Naive thymus-derived CD8-positive, alpha-beta T cell (primary cell): Measurements from ENCODE around the gene STOML1. TPM values are rescaled to one million over a fixed set of nuclear protein-coding genes. Genes with fewer than 3 reads are reported as not detected.
"Not testable (repeated sequence)": the region's sequence is repeated elsewhere in the genome, so short reads cannot be mapped to it uniquely, and the experiment has no call there.

ENCODE experiments used
- ATAC-seq, 2 donors: fragments of 150-1000 bp; cut with Tn5 transposase in 1 of 2; sonication (Bioruptor Pico), chemical (Tn5 transposase) in 1 of 2; 1 replicate in 1 of 2; 2 replicates in 1 of 2; pipeline ENCODE4 v1.10.0; 2021; ENCODE audit warnings: mild to moderate bottlenecking in 2 of 2, moderate library complexity in 2 of 2
- POLR2A ChIA-PET: fragments of 350-600 bp; sonication (Branson Sonifier 250); formaldehyde crosslinking; loops from one replicate; lab custom pipeline; 2021; ENCODE audit warnings: antibody characterized with exemption; lab: Charles Lee
- DNase-seq, 10 donors: peaks; one replicate each; pipeline versions ENCODE4 v3.0.0 to v3.0.0-alpha.2; 2020 to 2022
- H3K27ac Mint-ChIP-seq, 10 donors: one replicate each; pipeline ENCODE4 v1.8.0; 2020 to 2022; ENCODE audit warnings: mild to moderate bottlenecking in 10 of 10, mixed read lengths in 10 of 10, moderate library complexity in 4 of 10, inconsistent platforms in 1 of 10
- H3K27me3 Mint-ChIP-seq, 5 donors: one replicate each; pipeline ENCODE4 v1.8.0; 2021 to 2022; ENCODE audit warnings: mixed read lengths in 5 of 5
- H3K36me3 Mint-ChIP-seq, 3 donors: one replicate each; pipeline ENCODE4 v1.8.0; 2020 to 2022; ENCODE audit warnings: mixed read lengths in 3 of 3, mild to moderate bottlenecking in 2 of 3, inconsistent platforms in 1 of 3
- H3K4me1 Mint-ChIP-seq, 4 donors: one replicate each; pipeline ENCODE4 v1.8.0; 2021 to 2022; ENCODE audit warnings: mixed read lengths in 4 of 4
- H3K4me3 Mint-ChIP-seq, 10 donors: one replicate each; pipeline ENCODE4 v1.8.0; 2020 to 2022; ENCODE audit warnings: mild to moderate bottlenecking in 10 of 10, mixed read lengths in 10 of 10, moderate library complexity in 6 of 10, inconsistent platforms in 1 of 10
- H3K9me3 Mint-ChIP-seq, 9 donors: one replicate each; pipeline ENCODE4 v1.8.0; 2020 to 2022; ENCODE audit warnings: mixed read lengths in 9 of 9, mild to moderate bottlenecking in 3 of 9, inconsistent platforms in 1 of 9, moderate library complexity in 1 of 9
- polyA plus RNA-seq, 3 donors: library from polyadenylated mRNA; unstranded; fragments of 300-500 nt; fragmentation: Illumina TruSeq; gene quantifications; one replicate each; pipeline ENCODE4 v1.2.3, GENCODE V29; 2021
- total RNA-seq, 8 experiments: library from RNA in 2 of 8; stranded (reverse) in 2 of 8; gene quantifications; one replicate each; pipeline ENCODE4 v1.2.3 and lab custom pipeline; 2021 to 2026

STOML1 gene
- total and polyA plus RNA-seq, 5 experiments from 2014 or later, result 9.6 to 15.6 (median 10.8) TPM

DNA sequence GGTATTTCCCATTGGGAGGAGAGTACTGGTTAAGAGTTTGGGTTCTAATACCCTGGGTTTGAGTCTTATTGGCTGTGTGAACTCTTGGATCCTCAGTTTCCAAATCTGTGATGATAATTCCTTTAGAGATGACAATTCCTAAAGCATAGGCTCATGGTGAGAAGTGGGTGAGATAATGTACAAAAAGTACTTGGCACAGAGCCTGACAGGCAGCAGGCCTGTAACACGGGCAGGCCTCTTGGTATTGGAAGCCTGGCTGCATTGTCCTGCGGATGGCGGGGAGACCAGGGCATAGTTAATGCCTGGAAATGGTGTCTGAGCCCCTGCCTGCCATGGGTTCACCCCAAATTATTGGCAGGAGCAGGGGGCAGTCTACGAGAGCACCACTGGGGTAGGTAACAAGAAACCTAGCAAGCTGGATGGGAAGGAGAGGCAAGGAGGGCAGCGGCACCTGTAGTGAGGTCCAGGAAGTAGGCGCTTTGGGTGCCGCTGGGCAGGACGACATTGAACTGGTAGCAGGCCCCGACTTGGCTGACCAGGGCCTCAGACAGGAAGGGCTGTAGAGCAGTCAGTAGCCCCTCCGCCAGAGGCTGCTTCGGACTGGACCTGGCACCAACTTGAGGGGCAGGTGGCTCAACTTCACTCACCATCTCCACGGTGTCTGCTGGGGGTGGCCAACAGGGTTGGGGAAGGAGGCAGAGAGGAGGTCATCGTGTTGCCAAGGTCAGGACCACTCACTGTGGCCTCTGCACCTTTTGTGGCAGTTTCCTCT, 7.7 kb downstream of the STOML1 start:
- Mint-ChIP-seq H3K27ac (peak overlapping the region; percentile 24 to 93 (median 82)), H3K27me3 (no peaks in the 10 kb centered on the region), H3K4me1 (peaks cover 22 to 73% (median 40%) of the 10 kb centered on the region in 4 donors), H3K4me3 (peak overlapping the region in 8 of 10 donors; percentile 11 to 72 (median 42)), H3K36me3 (peaks cover 0 to 21% (median 6%) of the 10 kb centered on the region in 3 donors), H3K9me3 (no peaks in the 10 kb centered on the region)
- POLR2A ChIA-PET, result interaction anchor here (1.1 to 2.5 kb wide), 2 partner anchors 9 to 10 kb away, joined by 3 to 12 read pairs; partner anchors contain the start of gene PML
- ATAC-seq (no peak), DNase-seq (no peak)

DNA sequence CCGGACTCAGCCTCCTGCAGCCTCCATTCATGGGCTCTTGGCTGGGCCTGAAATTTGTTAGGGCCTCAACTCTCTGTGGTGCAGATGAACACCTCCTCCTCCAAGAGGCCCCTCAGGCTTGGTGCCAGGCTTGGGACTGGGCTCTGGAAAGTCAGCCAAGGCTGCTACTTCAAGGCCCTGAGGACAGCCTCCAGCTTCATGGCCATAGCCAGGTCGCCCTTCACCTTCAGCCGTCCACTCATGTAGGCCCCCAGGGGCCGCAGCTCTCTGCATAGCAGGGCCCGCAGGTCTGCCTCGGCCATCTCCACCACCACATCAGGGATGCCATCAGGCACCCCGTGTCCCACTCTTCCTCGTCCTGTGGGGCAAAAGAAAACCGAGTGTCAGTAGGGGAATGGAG, 8.3 kb downstream of the STOML1 start:
- H3K4me3 Mint-ChIP-seq, result peak overlapping the region in 3 of 10 donors; percentile 24 to 63 (median 51)
- peak overlapping the region in 6 of 10 donors; percentile 24 to 93 (median 86) for H3K27ac Mint-ChIP-seq
- H3K4me1 Mint-ChIP-seq, result peaks cover 21 to 77% (median 40%) of the 10 kb centered on the region in 4 donors
- no peaks in the 10 kb centered on the region for H3K27me3 Mint-ChIP-seq
- no peak for DNase-seq
- POLR2A ChIA-PET, result interaction anchor here (1.1 kb wide), 1 partner anchor 8 kb away, joined by 3 read pairs; no protein-coding TSS in a partner anchor
- peaks cover 0 to 19% (median 6%) of the 10 kb centered on the region in 3 donors for H3K36me3 Mint-ChIP-seq
- ATAC-seq, result no peak
- no peaks in the 10 kb centered on the region for H3K9me3 Mint-ChIP-seq

DNA sequence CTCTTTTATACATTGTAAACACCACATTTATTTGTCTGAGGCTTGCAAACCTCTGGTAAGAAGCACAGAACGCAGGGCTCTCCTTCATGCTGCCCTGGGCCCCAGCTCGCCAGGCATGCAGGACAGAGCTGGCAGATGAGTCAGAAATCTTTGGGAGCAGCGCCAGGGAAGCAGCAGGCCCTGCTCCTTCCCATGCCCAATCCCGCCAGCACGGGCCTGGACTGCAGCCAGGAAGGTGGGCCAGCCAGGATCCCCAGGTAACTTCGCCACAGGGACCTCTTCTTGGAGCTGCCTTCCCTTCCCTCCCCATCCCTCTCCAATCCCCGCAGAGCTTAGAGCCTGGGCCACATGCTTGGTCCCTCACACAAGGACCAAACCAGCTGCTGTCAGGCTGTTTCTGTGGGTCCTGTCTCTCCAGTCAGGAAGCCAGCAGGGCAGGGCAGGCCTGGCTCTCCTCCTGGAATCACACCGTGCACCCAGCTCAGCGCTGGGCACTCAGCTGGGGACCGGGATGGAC, 8.8 kb downstream of the STOML1 start:
- ATAC-seq (no peak), DNase-seq (no peak)
- Mint-ChIP-seq H3K4me3 (peak overlapping the region in 4 of 10 donors; percentile 36 to 66 (median 56)), H3K9me3 (no peaks in the 10 kb centered on the region), H3K36me3 (peaks cover 0 to 19% (median 6%) of the 10 kb centered on the region in 3 donors), H3K27ac (peak overlapping the region in 9 of 10 donors; percentile 25 to 93 (median 88)), H3K4me1 (peaks cover 21 to 79% (median 40%) of the 10 kb centered on the region in 4 donors), H3K27me3 (no peaks in the 10 kb centered on the region)
- POLR2A ChIA-PET, result interaction anchor here (1.3 to 3.0 kb wide), 2 partner anchors 9 to 24 kb away, joined by 4 to 13 read pairs; partner anchors contain the start of gene STOML1

DNA sequence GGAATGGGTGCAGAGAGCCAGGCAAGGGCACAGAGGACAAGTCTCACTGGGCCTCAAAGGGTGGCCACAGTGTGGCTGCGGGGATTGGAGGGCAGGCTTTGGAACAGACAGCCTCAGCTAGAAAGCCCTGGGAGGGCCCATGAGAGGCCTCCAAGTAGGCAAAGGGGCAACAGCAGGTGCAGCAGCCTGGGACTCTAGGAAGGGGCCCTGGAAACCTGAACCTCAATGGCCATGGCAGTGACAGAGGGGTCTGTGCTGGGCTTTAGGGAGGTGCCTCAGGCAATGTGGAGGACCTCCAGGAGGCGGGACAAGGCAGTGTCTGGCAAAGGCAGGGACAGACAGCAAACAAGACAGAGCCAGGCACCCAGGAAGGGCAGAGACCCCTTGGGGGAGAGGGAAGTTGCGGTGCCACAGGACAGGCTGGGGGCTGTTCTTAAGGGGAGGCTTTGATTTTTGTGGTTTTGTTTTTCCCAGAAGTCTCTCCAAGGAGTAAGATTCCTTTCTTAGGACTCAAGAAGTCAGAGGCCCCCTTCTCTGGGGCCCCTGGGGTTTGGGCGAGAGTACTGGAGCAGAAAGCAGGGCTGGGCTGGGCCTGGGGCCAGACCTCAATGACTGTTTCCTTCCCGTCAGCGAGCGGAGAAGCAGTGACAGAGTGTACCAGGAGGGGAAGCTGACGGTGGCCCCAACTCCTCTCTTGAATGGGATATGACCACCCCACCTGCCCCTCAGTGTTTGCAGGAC, 9.7 kb downstream of the STOML1 start:
- ATAC-seq, result peak; percentile 87 to 90

DNA sequence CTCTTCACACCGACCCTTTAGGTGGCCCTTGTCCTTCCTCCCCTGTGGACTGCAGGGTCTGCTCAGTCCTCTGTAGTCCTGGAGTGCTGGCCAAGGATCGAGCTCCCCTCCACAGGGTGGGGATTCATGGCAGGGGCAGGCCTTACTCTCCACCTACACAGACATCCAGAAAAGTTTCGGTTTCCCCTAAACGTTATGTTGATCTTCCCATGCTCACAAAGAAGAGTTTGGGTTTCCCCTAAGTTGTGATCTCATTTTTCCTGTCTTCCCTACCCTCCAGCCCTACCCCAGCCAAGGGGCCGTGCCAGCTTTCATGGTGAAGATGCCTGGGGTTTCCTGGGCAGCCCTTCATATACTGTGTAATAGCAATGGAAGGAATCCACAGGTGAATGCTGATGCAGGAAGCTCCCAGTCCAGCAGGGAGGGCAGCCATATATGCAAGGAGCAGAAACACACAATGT, 10.3 kb downstream of the STOML1 start:
- DNase-seq (no peak), ATAC-seq (no peak)
- peaks cover 0 to 13% (median 6%) of the 10 kb centered on the region in 3 donors for H3K36me3 Mint-ChIP-seq
- POLR2A ChIA-PET, result interaction anchor here (0.6 to 3.0 kb wide), 4 partner anchors 10 to 33 kb away, joined by 4 to 13 read pairs (median 4); partner anchors contain the start of genes PML and STOML1
- peaks cover 21 to 70% (median 37%) of the 10 kb centered on the region in 4 donors for H3K4me1 Mint-ChIP-seq
- no peaks in the 10 kb centered on the region for H3K27me3 Mint-ChIP-seq
- H3K27ac Mint-ChIP-seq, result peak overlapping the region in 9 of 10 donors; percentile 74 to 93 (median 88)
- H3K4me3 Mint-ChIP-seq, result peak overlapping the region in 9 of 10 donors; percentile 2 to 88 (median 60)
- no peaks in the 10 kb centered on the region for H3K9me3 Mint-ChIP-seq

More for the DNA sequence above, 9.7 kb downstream of the STOML1 start:
- Mint-ChIP-seq H3K27ac (peak overlapping the region in 9 of 10 donors; percentile 74 to 93 (median 88)), H3K4me3 (peak overlapping the region in 9 of 10 donors; percentile 25 to 88 (median 66)), H3K4me1 (peaks cover 21 to 76% (median 39%) of the 10 kb centered on the region in 4 donors), H3K36me3 (peaks cover 0 to 19% (median 6%) of the 10 kb centered on the region in 3 donors), H3K27me3 (no peaks in the 10 kb centered on the region), H3K9me3 (no peaks in the 10 kb centered on the region)
- POLR2A ChIA-PET, result interaction anchor here (0.6 to 3.0 kb wide), 4 partner anchors 10 to 34 kb away, joined by 4 to 13 read pairs (median 4); partner anchors contain the start of genes PML and STOML1
- peak in 3 of 10 donors; percentile 33 to 46 (median 40) for DNase-seq

DNA sequence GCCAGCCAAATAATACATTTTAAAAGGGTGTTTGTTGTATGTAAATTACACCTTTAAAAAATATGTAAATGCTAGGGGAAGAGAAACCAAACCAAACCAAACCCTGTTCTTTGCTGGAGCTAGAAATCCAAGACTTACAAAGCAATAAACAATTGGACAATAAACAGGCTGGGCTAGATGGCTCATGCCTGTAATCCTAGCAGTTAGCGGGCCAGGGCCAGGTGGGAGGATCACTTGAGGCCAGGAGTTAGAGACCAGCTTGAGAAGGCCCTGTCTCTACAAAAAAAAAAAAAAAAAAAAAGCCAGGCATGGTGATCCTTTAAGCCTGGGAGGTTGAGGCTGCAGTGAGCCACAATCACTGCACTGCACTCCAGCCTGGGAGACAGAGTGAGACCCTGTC, 12.5 kb downstream of the STOML1 start:
- Mint-ChIP-seq H3K27me3 (peaks cover 0 to 14% (median 3%) of the 10 kb centered on the region in 5 donors), H3K9me3 (no peaks in the 10 kb centered on the region), H3K27ac (no peak overlapping the region), H3K36me3 (peaks cover 0 to 6% (median 3%) of the 10 kb centered on the region in 3 donors), H3K4me3 (no peak overlapping the region), H3K4me1 (peaks cover 24 to 68% (median 45%) of the 10 kb centered on the region in 4 donors)
- ATAC-seq, result no peak
- POLR2A ChIA-PET, result no interaction called here
- DNase-seq, result no peak

DNA sequence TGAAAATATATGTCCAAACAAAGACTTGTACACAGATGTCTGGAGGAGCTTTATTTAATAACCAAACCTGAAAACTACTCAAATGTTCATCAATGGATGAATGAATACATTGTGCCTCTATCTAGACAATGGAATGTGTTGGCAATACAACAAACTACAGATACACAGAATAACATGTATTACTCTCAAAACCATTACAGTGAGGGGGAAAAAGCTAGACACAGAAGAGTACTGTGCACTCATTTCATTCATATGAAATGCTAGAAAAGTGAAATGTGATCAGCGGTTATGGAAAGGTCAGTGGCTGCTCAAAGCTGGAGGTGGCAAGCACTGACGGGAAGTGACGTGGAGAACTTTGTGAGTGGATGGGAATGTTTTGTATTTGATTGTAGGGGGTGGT, 13.2 kb downstream of the STOML1 start:
- H3K27ac Mint-ChIP-seq, result peak overlapping the region in 2 of 10 donors; percentile 6 to 74

DNA sequence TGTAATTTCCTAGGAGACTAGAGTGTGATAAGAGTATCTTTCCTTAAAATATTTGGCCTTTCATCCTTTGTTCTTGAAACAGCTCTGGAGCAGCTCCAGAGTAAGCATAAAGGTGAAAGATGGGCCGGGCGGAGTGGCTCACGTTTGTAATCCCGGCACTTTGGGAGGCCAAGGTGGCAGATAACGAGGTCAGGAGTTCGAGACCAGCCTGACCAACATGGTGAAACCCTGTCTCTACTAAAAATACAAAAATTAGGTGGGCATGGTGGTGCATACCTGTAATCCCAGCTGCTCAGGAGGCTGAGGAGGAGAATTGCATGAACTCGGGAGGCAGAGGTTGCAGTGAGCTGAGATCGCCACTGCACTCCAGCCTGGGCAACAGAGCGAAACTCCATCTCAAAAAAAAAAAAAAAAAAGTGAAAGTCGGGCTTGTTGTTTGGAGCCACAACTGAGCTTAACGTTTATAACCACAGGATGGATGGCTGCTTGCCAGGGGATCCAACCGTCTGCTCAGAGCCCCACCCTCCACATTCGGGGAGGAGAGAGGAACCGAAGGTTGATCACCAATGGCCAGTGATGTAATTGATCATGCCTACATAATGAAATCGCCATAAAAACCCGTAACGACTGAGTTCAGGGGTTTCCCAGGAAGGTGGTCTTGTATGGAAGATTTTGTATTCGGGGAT, 16.5 kb downstream of the STOML1 start:
- not testable (repeated sequence) for H3K9me3 Mint-ChIP-seq, H3K36me3 Mint-ChIP-seq
- POLR2A ChIA-PET, result interaction anchor here (0.6 to 1.6 kb wide), 5 partner anchors 9 to 31 kb away, joined by 3 to 10 read pairs (median 3); partner anchors contain the start of gene PML
- peak overlapping the region in 8 of 10 donors; percentile 13 to 94 (median 58) for H3K27ac Mint-ChIP-seq
- DNase-seq, result peak in 6 of 10 donors; percentile 28 to 76 (median 58)
- peaks cover 0 to 18% (median 3%) of the 10 kb centered on the region in 5 donors for H3K27me3 Mint-ChIP-seq
- ATAC-seq, result peak; percentile 65 to 71
- peak overlapping the region; percentile 6 to 71 (median 47) for H3K4me3 Mint-ChIP-seq
- peaks cover 13 to 49% (median 31%) of the 10 kb centered on the region in 4 donors for H3K4me1 Mint-ChIP-seq

More for the DNA sequence above, 13.2 kb downstream of the STOML1 start:
- Mint-ChIP-seq H3K36me3 (no peaks in the 10 kb centered on the region), H3K27me3 (peaks cover 0 to 18% (median 3%) of the 10 kb centered on the region in 5 donors), H3K4me1 (peaks cover 20 to 68% (median 47%) of the 10 kb centered on the region in 4 donors), H3K9me3 (no peaks in the 10 kb centered on the region), H3K4me3 (no peak overlapping the region)
- DNase-seq, result no peak
- POLR2A ChIA-PET, result interaction anchor here (1.2 kb wide), 1 partner anchor 9 kb away, joined by 3 read pairs; no protein-coding TSS in a partner anchor
- no peak for ATAC-seq

DNA sequence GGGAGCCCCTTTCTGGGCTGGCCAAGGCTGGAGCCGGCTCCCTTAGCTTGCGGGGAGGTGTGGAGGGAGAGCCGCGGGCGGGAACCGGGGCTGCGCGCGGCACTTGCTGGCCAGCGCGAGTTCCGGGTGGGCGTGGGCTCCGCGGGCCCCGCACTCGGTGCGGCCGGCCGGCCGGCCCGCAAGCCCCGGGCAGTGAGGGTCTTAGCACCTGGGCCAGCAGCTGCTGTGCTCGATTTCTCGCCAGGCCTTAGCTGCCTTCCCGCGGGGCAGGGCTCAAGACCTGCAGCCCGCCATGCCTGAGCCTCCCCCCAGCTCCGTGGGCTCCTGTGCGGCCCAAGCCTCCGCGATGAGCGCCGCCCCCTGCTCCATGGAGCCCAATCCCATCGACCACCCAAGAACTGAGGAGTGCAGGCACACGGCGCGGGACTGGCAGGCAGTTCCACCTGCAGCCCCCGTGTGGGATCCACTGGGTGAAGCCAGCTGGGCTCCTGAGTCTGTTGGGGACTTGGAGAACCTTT, 18.4 kb downstream of the STOML1 start:
- DNase-seq, H3K36me3 Mint-ChIP-seq, ATAC-seq, H3K9me3 Mint-ChIP-seq: not testable (repeated sequence)
- H3K4me3 Mint-ChIP-seq, result peak overlapping the region in 1 of 10 donors; percentile 40
- H3K27ac Mint-ChIP-seq, result peak overlapping the region in 1 of 10 donors; percentile 81
- peaks cover 13 to 40% (median 29%) of the 10 kb centered on the region in 4 donors for H3K4me1 Mint-ChIP-seq
- peaks cover 0 to 18% (median 3%) of the 10 kb centered on the region in 5 donors for H3K27me3 Mint-ChIP-seq
- POLR2A ChIA-PET, result interaction anchor here (0.7 to 1.6 kb wide), 5 partner anchors 8 to 641 kb away, joined by 3 to 9 read pairs (median 3); partner anchors contain the start of gene PML

DNA sequence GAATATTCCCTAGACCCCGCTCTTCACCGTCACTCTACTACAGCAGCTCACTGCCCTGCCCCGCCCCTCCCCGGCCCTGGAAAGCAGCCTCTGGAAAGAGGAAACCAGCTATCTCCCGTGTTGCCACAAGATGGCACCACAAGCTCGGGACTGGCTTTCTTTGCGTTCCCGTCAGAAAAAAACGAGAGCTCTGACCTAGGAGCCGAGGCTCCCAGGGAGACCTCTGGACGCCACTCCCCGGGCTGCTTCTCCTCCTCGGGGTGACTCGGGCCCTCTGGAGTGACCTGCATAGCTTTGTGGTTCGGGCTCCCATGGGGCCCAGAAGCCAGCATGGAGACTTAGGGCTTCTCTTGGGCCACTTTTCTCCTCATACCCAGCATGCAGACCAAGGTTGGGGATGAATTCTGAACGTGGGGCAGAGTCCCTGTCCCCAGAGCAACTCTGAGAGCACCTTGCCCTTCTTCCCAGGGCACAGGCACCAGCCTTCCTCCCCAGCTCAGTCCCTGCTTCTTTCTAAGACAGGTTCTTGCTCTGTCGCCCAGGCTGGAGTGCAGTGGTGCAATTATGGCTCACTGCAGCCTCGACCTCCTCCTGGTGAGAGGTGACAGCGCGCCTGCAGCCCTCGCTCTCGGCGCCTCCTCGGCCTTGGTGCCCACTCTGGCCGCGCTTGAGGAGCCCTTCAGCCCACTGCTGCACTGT, 19.0 kb downstream of the STOML1 start:
- POLR2A ChIA-PET, result interaction anchor here (0.9 to 1.4 kb wide), 5 partner anchors 9 to 641 kb away, joined by 3 to 5 read pairs (median 4); partner anchors contain the start of genes PML and STOML1
- DNase-seq, result peak; percentile 62 to 85 (median 77)
- peak overlapping the region in 2 of 10 donors; percentile 7 to 32 for H3K27ac Mint-ChIP-seq
- peaks cover 14 to 38% (median 32%) of the 10 kb centered on the region in 4 donors for H3K4me1 Mint-ChIP-seq
- ATAC-seq, result peak; percentile 80
- H3K27me3 Mint-ChIP-seq, result peaks cover 0 to 18% (median 3%) of the 10 kb centered on the region in 5 donors
- peak overlapping the region in 7 of 10 donors; percentile 15 to 80 (median 36) for H3K4me3 Mint-ChIP-seq
- H3K9me3 Mint-ChIP-seq, result no peaks in the 10 kb centered on the region
- no peaks in the 10 kb centered on the region for H3K36me3 Mint-ChIP-seq
